NB4 (cell line): Measurements from ENCODE around the gene ADI1.
"Not testable (repeated sequence)": the region's sequence is repeated elsewhere in the genome, so short reads cannot be mapped to it uniquely, and the experiment has no call there.

ENCODE experiments used
- DNase-seq: peaks from one replicate; pipeline ENCODE4 v3.0.0; 2010; ENCODE audit warnings: low read depth
- H3K4me3 ChIP-seq: one replicate; pipeline ENCODE4 v1.5.1; 2011; ENCODE audit warnings: mild to moderate bottlenecking, low read depth, low read length, moderate library complexity
- CTCF ChIP-seq: IDR thresholded peaks from one replicate; pipeline ENCODE4 v1.5.1; 2012; ENCODE audit warnings: low read depth, low read length
- MYC ChIP-seq: IDR thresholded peaks from 2 replicates; pipeline ENCODE4 v1.6.1; 2011; ENCODE audit warnings: low read depth, low read length
- POLR2A ChIP-seq: IDR thresholded peaks from 2 replicates; pipeline ENCODE4 v1.6.1; 2011; ENCODE audit warnings: mild to moderate bottlenecking; ENCODE audit not compliant: insufficient read length; ENCODE audit errors: extremely low read depth
- TF ChIP-seq, protein P1 (sequence below): IDR thresholded peaks from 2 replicates; pipeline ENCODE4 v1.6.1; 2011; ENCODE audit warnings: low read depth, low read length

ADI1 gene

GRCh38 chr2:3493615-3494007 is 25.7 kb downstream of the ADI1 start:
- H3K4me3 ChIP-seq: peak overlapping the region; percentile 54
- TF ChIP-seq MYC (no peak), POLR2A (peak; percentile 78)
- TF ChIP-seq, protein P1, sequence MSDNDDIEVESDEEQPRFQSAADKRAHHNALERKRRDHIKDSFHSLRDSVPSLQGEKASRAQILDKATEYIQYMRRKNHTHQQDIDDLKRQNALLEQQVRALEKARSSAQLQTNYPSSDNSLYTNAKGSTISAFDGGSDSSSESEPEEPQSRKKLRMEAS: peak; percentile 48; the same call in 1 of the 2 replicates
- peak; percentile 91 for DNase-seq

DNA sequence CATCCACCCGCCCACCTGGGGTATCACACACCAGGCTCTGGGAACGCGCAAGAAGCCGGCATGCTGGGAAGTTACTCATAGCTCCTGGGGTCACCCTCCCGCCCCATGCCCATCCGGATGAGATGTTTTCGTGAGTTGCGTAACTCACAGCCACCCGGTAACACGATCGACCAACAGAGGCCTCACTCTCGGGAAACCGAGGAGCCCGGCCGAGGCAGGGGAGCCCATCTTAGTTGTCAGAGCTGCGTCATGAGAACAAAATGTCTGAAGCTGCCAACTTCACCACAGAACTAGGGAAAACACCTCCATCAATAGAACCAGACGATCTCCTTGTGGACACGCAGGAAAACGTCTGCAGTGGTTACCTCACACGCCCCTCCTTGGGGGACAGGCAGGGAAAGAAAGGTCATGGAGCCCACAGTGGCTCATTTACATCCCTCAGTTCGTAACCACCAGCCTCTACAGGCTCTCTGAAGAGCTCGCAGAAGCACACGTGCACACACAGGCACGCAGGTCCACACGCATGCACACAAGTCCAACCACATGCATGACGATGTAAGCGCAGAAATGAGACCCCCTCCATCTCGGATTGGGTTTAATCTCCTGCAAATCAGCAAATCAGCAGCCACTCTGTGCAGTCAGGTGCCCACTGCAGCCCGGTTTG is 26.2 kb downstream of the ADI1 start:
- peak; percentile 90 for DNase-seq
- peak overlapping the region; percentile 54 for H3K4me3 ChIP-seq
- TF ChIP-seq POLR2A (no peak), CTCF (no peak), MYC (0 out of 2 replicates have a peak, but pooled peaks have one; percentile 22)
- TF ChIP-seq, protein P1: peak; percentile 57

- not testable (repeated sequence) for DNase-seq, H3K4me3 ChIP-seq
Observed at GRCh38 chr2:3492475-3492787, 26.9 kb downstream of the ADI1 start.

GRCh38 chr2:3491716-3492474 is 27.4 kb downstream of the ADI1 start:
- H3K4me3 ChIP-seq: no peak overlapping the region
- no peak for TF ChIP-seq POLR2A
- TF ChIP-seq MYC: no peak
- TF ChIP-seq, protein P1: no peak
- TF ChIP-seq CTCF: no peak
- no peak for DNase-seq

DNA sequence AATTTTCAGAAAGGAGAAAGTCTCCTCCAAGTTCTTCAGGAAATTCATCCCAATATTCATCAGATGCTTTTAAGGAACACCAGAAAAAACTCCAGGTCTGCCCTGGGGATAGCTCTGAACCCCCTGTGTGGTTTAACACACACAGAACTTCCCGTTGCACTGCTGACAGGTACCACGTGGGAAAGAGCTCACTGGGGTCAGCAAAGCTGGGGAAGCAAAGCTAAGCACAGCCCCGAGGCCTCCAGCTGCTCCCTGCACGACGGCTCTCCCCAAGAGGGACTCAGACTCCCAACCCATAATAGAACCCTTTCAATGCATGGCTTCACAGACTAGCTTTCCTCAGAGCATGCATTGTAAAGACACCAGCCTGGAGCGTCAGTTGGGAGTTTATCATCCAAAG is 28.0 kb downstream of the ADI1 start:
- TF ChIP-seq POLR2A (no peak), CTCF (no peak), MYC (peak; percentile 40; the same call in 1 of the 2 replicates)
- TF ChIP-seq, protein P1: peak; percentile 81
- peak; percentile 58 for DNase-seq
- no peak overlapping the region for H3K4me3 ChIP-seq

DNA sequence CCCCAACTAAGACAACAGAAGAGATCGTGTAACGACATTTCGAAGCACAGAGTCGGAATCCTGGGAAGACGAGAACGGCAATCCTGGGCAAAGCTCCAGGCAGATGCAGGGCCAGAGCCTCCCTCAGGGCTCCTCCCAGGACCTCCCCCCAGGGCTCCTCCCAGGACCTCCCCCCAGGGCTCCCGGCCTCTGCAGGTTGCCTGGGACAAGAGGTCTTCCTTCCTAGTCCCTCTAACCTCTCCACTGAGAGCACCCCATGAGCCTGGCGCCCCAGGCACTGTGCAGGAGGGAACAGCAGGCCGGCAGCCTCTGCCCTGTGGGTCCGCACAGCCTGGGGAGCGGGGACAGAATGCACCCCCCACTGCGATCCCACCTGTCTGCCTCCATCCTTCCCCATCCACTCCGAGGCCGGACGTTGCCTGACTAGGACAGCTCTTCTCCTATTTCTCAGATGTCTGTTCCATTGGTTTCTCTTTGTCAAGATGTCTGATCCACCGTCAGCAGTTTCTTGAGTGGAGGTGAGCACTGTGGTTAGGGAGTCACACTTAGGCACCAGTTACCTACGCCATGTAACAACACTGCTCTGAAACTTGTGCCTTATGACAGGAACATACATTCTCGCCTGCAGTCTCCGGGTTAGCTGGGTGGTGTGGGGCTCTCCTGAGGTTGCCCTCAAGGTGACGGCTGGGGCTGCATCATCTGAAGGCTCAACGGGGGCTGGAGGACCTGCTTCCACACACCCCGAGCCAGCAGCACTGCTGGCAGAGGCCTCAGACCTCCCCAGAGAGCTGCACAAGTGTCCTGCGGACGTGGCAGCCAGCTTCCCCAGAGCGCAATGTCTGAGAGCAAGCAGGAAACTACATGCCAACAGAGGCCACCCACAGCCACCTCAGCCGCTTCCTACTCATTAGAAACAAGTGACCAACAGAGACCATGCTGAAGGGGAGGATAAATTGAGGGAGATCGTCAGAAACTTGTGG is 28.9 kb downstream of the ADI1 start:
- DNase-seq: peak; percentile 78
- TF ChIP-seq POLR2A: no peak
- TF ChIP-seq, protein P1: no peak
- TF ChIP-seq CTCF: no peak
- no peak for TF ChIP-seq MYC
- no peak overlapping the region for H3K4me3 ChIP-seq
